HG03175 (cell line): ENCODE data around the gene RABGAP1L.
"Not testable (repeated sequence)": the region's sequence is repeated elsewhere in the genome, so short reads cannot be mapped to it uniquely, and the experiment has no call there.

Experiments
- ATAC-seq: cut with Tn5 transposase; IDR thresholded peaks from one replicate; pipeline ENCODE4 v1.9.1; 2021; ENCODE audit warnings: mild to moderate bottlenecking, moderate library complexity; ENCODE audit not compliant: unreplicated experiment

The RABGAP1L gene

DNA sequence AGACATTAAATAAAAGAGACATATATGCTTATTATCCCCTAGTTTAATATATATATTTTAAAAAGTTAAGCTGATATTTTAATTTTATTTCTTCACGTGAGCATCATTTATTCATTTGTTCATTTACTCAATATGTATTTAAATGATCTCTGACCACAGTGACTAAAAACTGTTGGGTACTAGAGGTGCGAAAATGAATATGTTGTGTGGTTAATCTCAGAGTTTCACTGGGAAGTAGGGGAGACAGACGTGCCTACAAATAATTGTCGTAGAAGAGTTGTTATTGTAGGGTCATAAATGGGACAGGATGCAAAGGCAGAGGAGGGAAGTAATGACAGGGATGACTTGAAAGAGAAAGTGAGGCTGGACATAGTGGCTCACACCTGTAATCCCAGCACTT is 627.4 kb downstream of the RABGAP1L start:
- ATAC-seq = peak; percentile 87

GRCh38 chr1:174788981-174789380 is 629.7 kb downstream of the RABGAP1L start:
- ATAC-seq = no peak

- ATAC-seq = peak; percentile 81
These were observed 630.1 kb downstream of the RABGAP1L start for GRCh38 chr1:174789399-174789798.

- ATAC-seq = no peak
These were observed 632.5 kb downstream of the RABGAP1L start for GRCh38 chr1:174791863-174792262.

GRCh38 chr1:174794861-174795260 is 635.5 kb downstream of the RABGAP1L start:
- no peak for ATAC-seq

GRCh38 chr1:174795806-174796205 is 636.5 kb downstream of the RABGAP1L start:
- ATAC-seq = no peak

- ATAC-seq = no peak
These were observed 638.1 kb downstream of the RABGAP1L start for GRCh38 chr1:174797398-174797797.

DNA sequence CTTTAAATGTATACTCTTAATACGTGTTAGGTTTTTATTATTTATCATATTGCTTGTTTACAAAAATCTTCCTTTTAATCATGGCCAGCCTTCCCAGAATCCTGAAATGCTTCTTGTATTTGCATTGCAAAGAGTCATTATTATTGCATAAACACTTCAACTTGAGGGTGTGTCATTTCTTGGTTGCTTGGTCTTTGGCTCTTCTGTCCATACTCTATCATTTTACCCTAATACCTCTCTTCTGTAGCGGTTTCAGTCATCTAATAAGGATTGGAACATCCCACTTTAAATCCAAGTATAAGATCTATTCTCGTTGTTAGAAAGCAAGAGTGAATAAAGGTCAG is 639.8 kb downstream of the RABGAP1L start:
- ATAC-seq = peak; percentile 16

DNA sequence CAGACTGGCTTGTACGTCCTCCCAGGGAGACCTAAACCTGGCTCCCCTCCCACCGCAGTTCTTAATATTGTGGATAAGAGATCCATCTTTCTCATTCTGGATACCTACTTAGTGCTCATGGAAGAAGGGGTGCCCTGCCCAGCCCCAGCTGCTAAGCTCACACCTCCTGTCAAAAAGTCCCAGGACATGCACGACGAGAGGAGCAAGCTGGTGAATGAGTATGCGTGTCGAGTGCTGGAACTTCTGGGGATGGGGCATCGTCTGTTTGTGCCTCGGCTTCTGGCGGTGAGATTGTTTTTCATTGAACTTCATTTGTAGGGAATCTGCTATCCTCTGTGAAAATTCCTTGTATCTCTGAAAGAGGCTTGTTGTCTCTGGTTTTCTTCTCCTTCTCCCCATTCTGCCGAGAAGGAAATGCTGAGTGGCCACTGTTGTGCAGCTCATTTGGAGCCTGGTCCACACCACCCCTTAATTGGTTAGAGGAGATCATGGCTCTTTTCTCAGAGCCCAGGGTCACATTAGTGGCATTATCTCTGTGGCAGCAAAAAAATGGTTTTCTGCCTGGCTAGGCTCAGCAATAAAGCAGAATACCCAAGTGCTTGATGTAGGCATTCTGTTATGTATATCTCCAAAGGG is 641.0 kb downstream of the RABGAP1L start:
- peak; percentile 6 for ATAC-seq

DNA sequence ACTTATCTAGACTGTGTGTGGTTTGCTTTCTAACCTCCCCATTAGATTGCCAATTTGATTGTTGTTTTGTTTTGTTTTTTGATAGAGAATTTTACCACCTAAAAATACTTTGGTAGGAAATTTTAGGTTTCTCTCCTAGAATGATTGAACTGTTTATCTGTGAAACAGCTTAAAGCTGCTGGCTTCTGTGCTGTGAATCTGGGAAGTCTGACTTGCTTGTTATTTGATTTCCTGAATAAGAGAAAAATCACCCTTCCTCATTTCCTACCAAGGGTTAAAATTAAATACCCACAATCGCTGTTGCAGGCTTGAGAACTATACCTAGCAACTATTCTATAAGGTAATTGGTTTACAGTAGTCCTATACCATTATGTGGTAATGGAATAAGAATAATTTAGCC is 641.6 kb downstream of the RABGAP1L start:
- ATAC-seq = no peak

- no peak for ATAC-seq
These were observed 650.5 kb downstream of the RABGAP1L start for GRCh38 chr1:174809755-174810280.

DNA sequence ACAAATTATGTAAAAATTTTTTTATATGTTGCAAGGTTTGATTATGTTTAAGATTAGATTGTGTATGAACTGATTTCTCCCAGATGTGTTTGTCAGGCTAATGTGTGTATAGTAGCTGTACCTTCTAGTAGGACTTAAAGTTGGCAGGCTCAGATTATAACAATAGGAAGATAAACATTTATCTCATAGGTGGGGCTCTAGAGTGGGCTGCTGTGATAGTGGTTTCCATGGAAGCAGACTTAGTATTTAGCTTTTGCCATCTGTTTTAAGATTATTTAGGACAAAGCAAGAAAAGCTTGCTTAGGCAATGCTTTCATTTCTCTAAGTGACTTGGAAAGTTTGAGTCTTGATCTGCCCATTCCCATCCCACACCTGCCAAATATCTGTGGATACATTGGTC is 652.7 kb downstream of the RABGAP1L start:
- no peak for ATAC-seq

- no peak for ATAC-seq
These were observed 653.3 kb downstream of the RABGAP1L start for GRCh38 chr1:174812656-174813055.

DNA sequence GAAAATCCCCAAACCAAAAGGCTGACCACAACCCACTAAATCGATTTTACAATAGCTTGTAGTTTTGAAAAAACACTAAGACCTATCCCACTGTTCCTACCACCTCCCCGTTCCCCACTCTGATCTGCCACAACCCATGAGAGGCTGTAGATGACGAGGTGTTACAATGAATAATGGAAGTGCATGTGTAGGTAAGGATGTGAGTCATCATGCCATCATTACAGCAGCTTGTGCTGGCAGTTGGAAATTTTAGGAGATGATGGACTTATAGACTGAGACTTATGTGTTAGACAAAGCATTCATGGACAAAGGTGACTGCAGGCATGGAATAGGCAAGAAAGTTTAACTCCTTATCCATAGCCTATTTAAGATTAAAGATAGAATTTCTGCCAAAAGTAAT is 655.7 kb downstream of the RABGAP1L start:
- ATAC-seq = peak; percentile 35

- ATAC-seq = peak; percentile 61
These were observed 656.2 kb downstream of the RABGAP1L start for GRCh38 chr1:174815474-174815908.

DNA sequence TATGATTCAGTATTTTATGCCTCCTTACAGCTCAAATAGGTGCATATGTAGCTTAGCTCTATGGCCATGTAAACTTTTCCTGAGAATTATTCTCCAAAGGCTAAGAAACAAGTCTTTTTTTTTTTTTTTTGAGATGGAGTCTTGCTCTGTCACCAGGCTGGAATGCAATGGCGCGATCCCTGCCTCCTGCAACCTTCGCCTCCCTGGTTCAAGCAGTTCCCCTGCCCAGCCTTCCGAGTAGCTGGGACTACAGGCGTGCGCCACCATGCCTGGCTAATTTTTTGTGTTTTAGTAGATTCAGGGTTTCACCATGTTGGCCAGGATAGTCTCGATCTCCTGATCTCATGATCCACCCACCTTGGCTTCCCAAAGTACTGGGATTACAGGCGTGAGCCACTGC is 657.3 kb downstream of the RABGAP1L start:
- ATAC-seq = not testable (repeated sequence)

GRCh38 chr1:174818014-174818616 is 658.8 kb downstream of the RABGAP1L start:
- ATAC-seq = peak; percentile 58

DNA sequence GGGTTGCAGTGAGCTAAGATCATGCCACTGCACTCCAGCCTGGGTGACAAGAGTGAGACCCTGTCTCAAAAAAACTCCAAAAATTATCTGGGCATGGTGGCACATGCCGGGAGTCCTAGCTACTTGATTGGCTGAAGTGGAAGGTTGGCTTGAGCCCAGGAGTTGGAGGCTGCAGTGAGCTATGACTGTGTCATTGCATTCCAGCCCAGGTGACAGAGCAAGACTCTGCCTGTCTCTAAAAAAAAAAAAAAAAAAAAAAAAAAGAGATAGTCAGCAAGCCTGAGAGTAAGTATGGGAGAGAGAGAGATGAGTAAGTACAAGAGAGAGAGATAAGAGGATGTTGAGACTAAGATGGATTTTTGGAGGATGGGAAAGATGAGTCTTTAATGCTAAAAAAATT is 659.6 kb downstream of the RABGAP1L start:
- ATAC-seq = no peak

DNA sequence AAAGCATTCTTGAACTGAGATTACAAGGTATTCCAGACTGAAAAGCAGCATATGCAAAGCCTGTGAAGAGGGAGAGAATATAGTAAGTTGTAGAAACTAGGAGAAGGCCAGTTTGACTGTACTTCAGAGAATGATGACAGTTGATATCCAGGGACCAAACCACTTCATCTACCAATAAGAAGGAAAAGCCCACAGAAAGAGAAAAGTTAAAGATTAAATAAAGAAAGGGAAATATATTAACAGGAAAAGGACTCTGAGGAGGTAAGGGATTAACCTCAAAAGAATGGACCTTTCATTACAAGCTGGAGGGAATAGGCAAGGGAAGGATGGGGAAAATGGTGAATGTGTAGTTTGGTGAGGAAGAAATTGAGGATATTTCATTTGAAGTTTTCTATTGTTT is 660.3 kb downstream of the RABGAP1L start:
- ATAC-seq = no peak

GRCh38 chr1:174825127-174825526 is 665.8 kb downstream of the RABGAP1L start:
- no peak for ATAC-seq

DNA sequence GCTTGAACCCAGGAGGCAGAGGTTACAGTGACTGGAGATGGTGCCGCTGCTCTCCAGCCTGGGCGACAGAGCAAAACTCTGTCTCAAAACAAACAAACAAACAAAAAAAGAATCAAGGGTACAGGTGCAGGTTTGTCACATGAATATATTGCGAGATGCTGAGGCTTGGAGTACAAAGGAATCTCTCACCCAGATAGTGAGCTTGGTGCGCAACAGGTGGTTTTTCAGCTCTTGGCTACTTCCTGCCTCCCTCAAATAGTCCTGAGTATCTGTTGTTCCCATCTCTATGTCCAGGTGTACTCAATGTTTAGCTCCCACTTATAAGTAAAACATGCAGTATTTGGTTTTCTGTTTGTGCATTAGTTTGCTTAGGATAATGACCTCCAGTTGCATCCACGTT is 666.5 kb downstream of the RABGAP1L start:
- no peak for ATAC-seq

DNA sequence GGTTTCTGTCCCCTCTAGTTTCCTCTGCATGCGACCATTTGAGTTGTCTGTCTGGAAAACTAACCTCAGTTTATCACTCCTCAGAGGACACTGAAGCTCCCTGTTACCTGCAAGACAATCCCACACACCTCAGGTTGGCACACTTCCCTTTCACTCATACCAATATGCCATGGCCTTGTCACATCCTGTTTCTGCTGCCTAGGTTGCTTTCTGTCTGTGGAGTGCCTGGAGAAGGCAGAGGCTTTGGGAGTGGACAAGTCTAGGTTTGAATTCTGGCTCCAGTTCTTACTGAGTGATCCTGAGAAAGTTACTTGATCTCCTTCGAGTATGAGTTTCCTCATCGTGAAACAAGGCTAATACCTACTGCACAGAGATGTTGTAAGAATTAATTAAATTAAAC is 668.9 kb downstream of the RABGAP1L start:
- ATAC-seq = no peak

DNA sequence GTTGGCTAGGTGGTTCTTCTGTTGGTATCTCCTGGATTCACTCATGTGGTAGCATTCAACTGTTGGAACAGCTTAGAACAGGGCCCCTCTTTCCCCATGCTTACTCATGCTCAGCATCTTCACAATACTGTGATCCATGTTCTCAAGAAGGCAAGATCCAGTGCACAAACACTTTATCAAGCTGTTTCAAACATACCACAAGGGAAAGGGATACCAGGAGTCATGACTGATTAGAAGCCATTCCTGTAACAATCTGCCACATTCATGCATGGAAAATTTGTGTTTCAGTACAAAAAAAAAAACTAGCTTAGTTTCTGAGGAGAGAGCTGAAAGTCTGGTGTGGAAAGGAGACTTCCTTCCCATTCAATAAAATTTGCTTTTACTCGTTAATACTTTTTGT is 670.7 kb downstream of the RABGAP1L start:
- ATAC-seq = no peak
